SK-N-SH (cell line): ENCODE results near the gene MRPL46. TPM values are rescaled to one million over a fixed set of nuclear protein-coding genes. Genes with fewer than 3 reads are reported as not detected.

Experiments
- CTCF ChIA-PET: fragments of 300-600, 350-600 bp; formaldehyde crosslinking; extraction: SDS; loops from one replicate; lab custom pipeline; 2021; lab: Yijun Ruan, JAX
- POLR2A ChIA-PET: fragments of 350-600 bp; sonication (Branson Sonifier 250); formaldehyde crosslinking; extraction: SDS; loops from one replicate; lab custom pipeline; 2020; ENCODE audit warnings: antibody characterized with exemption, inconsistent platforms; lab: Yijun Ruan, JAX
- DNase-seq: peaks from one replicate; pipeline ENCODE4 v3.0.0; 2012
- H2AFZ ChIP-seq: fragments of 200-600 bp; sonication (generic); 2 replicates; pipeline ENCODE4 v1.8.1; 2016; ENCODE audit warnings: antibody characterized with exemption, mild to moderate bottlenecking, low read depth
- H3F3A ChIP-seq: fragments of 200-600 bp; sonication (generic); replicated peaks from 2 replicates; pipeline ENCODE3; 2016; ENCODE audit warnings: antibody characterized with exemption, mild to moderate bottlenecking; ENCODE audit not compliant: insufficient read depth
- H3K27ac ChIP-seq, 2 experiments: fragments of 200-500 bp in 1 of 2; fragments of 200-600 bp in 1 of 2; sonication (Bioruptor generic) in 1 of 2; sonication (generic), shearing (Covaris generic) in 1 of 2; 2 replicates each; pipeline versions ENCODE4 v1.5.1 to v1.6.1; 2014 to 2016; ENCODE audit warnings: low read depth in 2 of 2, inconsistent platforms in 1 of 2, low read length in 1 of 2, mild to moderate bottlenecking in 1 of 2, mixed read lengths in 1 of 2
- H3K27me3 ChIP-seq: fragments of 200-600 bp; sonication (generic), shearing (Covaris generic); 2 replicates; pipeline ENCODE4 v1.6.1; 2016; ENCODE audit warnings: mixed run types; ENCODE audit not compliant: insufficient read depth
- H3K36me3 ChIP-seq, 2 experiments: fragments of 200-500 bp in 1 of 2; fragments of 200-600 bp in 1 of 2; sonication (Bioruptor generic) in 1 of 2; sonication (generic) in 1 of 2; replicated peaks in 1 of 2; 2 replicates each; pipeline versions ENCODE3 to v1.5.1; 2014 to 2016; ENCODE audit warnings: low read length in 1 of 2, mild to moderate bottlenecking in 1 of 2; ENCODE audit not compliant: insufficient read depth in 2 of 2, control insufficient read depth in 1 of 2
- H3K4me1 ChIP-seq, 2 experiments: fragments of 200-500 bp in 1 of 2; fragments of 200-600 bp in 1 of 2; sonication (Bioruptor generic) in 1 of 2; sonication (generic), shearing (Covaris generic) in 1 of 2; 2 replicates each; pipeline versions ENCODE4 v1.5.1 to v1.6.1; 2014 to 2016; ENCODE audit warnings: low read depth in 1 of 2, low read length in 1 of 2, mixed run types in 1 of 2; ENCODE audit not compliant: insufficient read depth in 2 of 2, control insufficient read depth in 1 of 2
- H3K4me2 ChIP-seq: fragments of 200-600 bp; sonication (generic), shearing (Covaris generic); 2 replicates; pipeline ENCODE4 v1.6.1; 2017; ENCODE audit warnings: mixed run types
- H3K4me3 ChIP-seq, 2 experiments: fragments of 200-500 bp in 1 of 2; fragments of 200-600 bp in 1 of 2; sonication (Bioruptor generic) in 1 of 2; sonication (generic), shearing (Covaris generic) in 1 of 2; 2 replicates each; pipeline versions ENCODE4 v1.5.1 to v1.8.1; 2014 to 2016; ENCODE audit warnings: low read depth in 2 of 2, inconsistent platforms in 1 of 2, low read length in 1 of 2, mild to moderate bottlenecking in 1 of 2, mixed read lengths in 1 of 2, moderate library complexity in 1 of 2
- H3K79me2 ChIP-seq: fragments of 200-600 bp; sonication (generic); 2 replicates; pipeline ENCODE4 v1.8.1; 2017; ENCODE audit warnings: mild to moderate bottlenecking; ENCODE audit not compliant: insufficient read depth
- H3K9ac ChIP-seq: fragments of 200-600 bp; sonication (generic); 2 replicates; pipeline ENCODE4 v1.6.1; 2017; ENCODE audit warnings: mixed run types
- H3K9me2 ChIP-seq: fragments of 200-600 bp; sonication (generic); 2 replicates; pipeline ENCODE4 v1.6.1; 2017; ENCODE audit warnings: mixed run types
- H3K9me3 ChIP-seq: fragments of 200-600 bp; sonication (generic); 2 replicates; pipeline ENCODE4 v1.6.1; 2017; ENCODE audit warnings: mixed run types, mild to moderate bottlenecking, moderate library complexity
- H4K20me1 ChIP-seq: fragments of 200-600 bp; sonication (generic); 2 replicates; pipeline ENCODE4 v1.6.1; 2017; ENCODE audit warnings: mild to moderate bottlenecking, mixed run types; ENCODE audit not compliant: insufficient read depth
- CHD2 ChIP-seq: fragments of 150-350 bp; IDR thresholded peaks from 2 replicates; pipeline ENCODE4 v1.6.1; 2018; ENCODE audit warnings: low read length; ENCODE audit not compliant: partially characterized antibody
- ELF1 ChIP-seq: IDR thresholded peaks from 2 replicates; pipeline ENCODE4 v1.4.0; 2012
- EP300 ChIP-seq, 2 experiments: IDR thresholded peaks; 2 replicates each; pipeline versions ENCODE4 v1.4.0 to v1.6.1; 2012; ENCODE audit warnings: borderline replicate concordance in 1 of 2, low read depth in 1 of 2, low read length in 1 of 2
- EZH2phosphoT487 ChIP-seq: fragments of 200-600 bp; sonication (generic); IDR thresholded peaks from 2 replicates; pipeline ENCODE4 v1.6.1; 2017; ENCODE audit warnings: low read depth, mixed run types, mild to moderate bottlenecking, antibody characterized with exemption, moderate library complexity, borderline replicate concordance
- FOXM1 ChIP-seq: IDR thresholded peaks from 2 replicates; pipeline ENCODE4 v1.4.0; 2012; ENCODE audit warnings: low read depth, mild to moderate bottlenecking
- GABPA ChIP-seq: IDR thresholded peaks from 2 replicates; pipeline ENCODE4 v1.4.0; 2012; ENCODE audit warnings: low read depth, mild to moderate bottlenecking
- GATA2 ChIP-seq: sonication (generic); formaldehyde crosslinking; IDR thresholded peaks from 2 replicates; pipeline ENCODE4 v1.5.0; 2020; ENCODE audit warnings: mild to moderate bottlenecking, missing genetic modification reagents
- JUND ChIP-seq: IDR thresholded peaks from 2 replicates; pipeline ENCODE4 v1.4.0; 2012
- MEF2A ChIP-seq: IDR thresholded peaks from 2 replicates; pipeline ENCODE4 v1.4.0; 2012; ENCODE audit warnings: low read depth, borderline replicate concordance
- NRF1 ChIP-seq: IDR thresholded peaks from 2 replicates; pipeline ENCODE4 v1.6.1; 2012; ENCODE audit warnings: low read depth, mild to moderate bottlenecking, low read length
- POLR2AphosphoS5 ChIP-seq: IDR thresholded peaks from 2 replicates; pipeline ENCODE4 v1.6.1; 2012; ENCODE audit warnings: low read depth, low read length
- RAD21 ChIP-seq: IDR thresholded peaks from 2 replicates; pipeline ENCODE4 v1.6.1; 2012; ENCODE audit warnings: mild to moderate bottlenecking, low read length
- RXRA ChIP-seq: IDR thresholded peaks from 2 replicates; pipeline ENCODE4 v1.4.0; 2012; ENCODE audit warnings: low read depth, mild to moderate bottlenecking, borderline replicate concordance
- SMC3 ChIP-seq: IDR thresholded peaks from 2 replicates; pipeline ENCODE4 v1.6.1; 2012; ENCODE audit warnings: low read depth, low read length, improper control_type of control experiment
- YY1 ChIP-seq: IDR thresholded peaks from 2 replicates; pipeline ENCODE4 v1.4.0; 2012; ENCODE audit warnings: low read depth, mild to moderate bottlenecking
- WGBS: methylation state at CpG from one replicate; pipeline ENCODE4 v1.1.6; 2017; ENCODE audit warnings: low lambda C conversion rate; 5-methylcytosine and 5-hydroxymethylcytosine counted together
- polyA plus RNA-seq, 3 experiments: library from polyadenylated mRNA; depleted of rRNA; stranded (reverse); fragments of >200 nt; gene quantifications; 2 replicates each; pipeline ENCODE4 v1.2.3, GENCODE V29; 2012
- TF ChIP-seq, protein P1 (sequence below): IDR thresholded peaks from 2 replicates; pipeline ENCODE4 v1.4.0; 2012; ENCODE audit warnings: low read depth, borderline replicate concordance
- TF ChIP-seq, protein P2 (sequence below): fragments of 150-350 bp; IDR thresholded peaks from 2 replicates; pipeline ENCODE4 v1.6.1; 2016; ENCODE audit warnings: mild to moderate bottlenecking, low read depth, low read length
- TF ChIP-seq, protein P3 (sequence below): fragments of 200-600 bp; sonication (generic); IDR thresholded peaks from 2 replicates; pipeline ENCODE4 v1.6.1; 2017; ENCODE audit warnings: antibody characterized with exemption, mild to moderate bottlenecking, moderate library complexity
- TF ChIP-seq, protein P4 (sequence below): IDR thresholded peaks from 2 replicates; pipeline ENCODE4; 2012
- TF ChIP-seq, protein P5 (sequence below): fragments of 150-350 bp; IDR thresholded peaks from 2 replicates; pipeline ENCODE4 v1.6.1; 2017; ENCODE audit warnings: antibody characterized with exemption, low read length, low read depth, borderline replicate concordance

Gene MRPL46
- polyA plus RNA-seq, 1 of the 3 experiments (the other 2 are of a cell fraction): 33.8 TPM

DNA sequence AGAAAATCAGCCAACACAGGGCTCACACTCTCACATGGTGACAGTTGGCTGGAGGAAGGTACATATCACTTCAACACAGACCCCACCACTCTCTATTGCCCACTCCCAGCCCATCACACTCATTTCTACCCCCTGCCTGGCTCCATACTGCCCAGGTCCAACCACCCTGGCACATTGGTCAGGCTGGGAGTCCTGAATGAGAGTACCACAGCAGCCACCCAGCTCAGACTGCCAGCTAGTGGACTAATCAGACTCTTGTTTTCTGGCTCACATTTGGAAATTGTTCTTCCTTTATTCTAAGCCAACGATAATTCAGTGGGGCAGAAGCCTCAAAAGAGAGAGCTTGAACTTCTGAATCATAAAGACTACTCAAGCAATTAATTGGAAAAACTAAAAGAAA, 20.0 kb downstream of the MRPL46 start:
- no peak overlapping the region for H3K4me3 ChIP-seq
- WGBS: 48% methylated on average over 1 of the region's 1 CpG
- CTCF ChIA-PET: interaction anchor here (0.6 to 10.3 kb wide), 7 partner anchors 8 to 1758 kb away, joined by 3 to 195 read pairs (median 4); partner anchors contain the start of gene NTRK3
- no peaks in the 10 kb centered on the region; the same call in 1 of the 2 replicates for H3K9me3 ChIP-seq
- POLR2A ChIA-PET: no interaction called here
- DNase-seq: no peak
- H3K79me2 ChIP-seq: no peaks in the 10 kb centered on the region
- H3K9ac ChIP-seq: no peak overlapping the region
- H3K4me1 ChIP-seq: peaks cover 0 to 15% of the 10 kb centered on the region in 2 experiments; a peak in 1 of 4 replicates
- no peaks in the 10 kb centered on the region for H3K27me3 ChIP-seq
- no peak overlapping the region for H3K27ac ChIP-seq
- 0 out of 2 replicates have a peak, but pooled peaks cover 4% of the 10 kb centered on the region for H3K9me2 ChIP-seq
- no peak overlapping the region for H2AFZ ChIP-seq
- no peaks in the 10 kb centered on the region for H3F3A ChIP-seq
- TF ChIP-seq SMC3 (no peak), MEF2A (no peak), RAD21 (no peak), POLR2AphosphoS5 (no peak)
- TF ChIP-seq, protein P1, sequence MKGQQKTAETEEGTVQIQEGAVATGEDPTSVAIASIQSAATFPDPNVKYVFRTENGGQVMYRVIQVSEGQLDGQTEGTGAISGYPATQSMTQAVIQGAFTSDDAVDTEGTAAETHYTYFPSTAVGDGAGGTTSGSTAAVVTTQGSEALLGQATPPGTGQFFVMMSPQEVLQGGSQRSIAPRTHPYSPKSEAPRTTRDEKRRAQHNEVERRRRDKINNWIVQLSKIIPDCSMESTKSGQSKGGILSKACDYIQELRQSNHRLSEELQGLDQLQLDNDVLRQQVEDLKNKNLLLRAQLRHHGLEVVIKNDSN: no peak
- no peaks in the 10 kb centered on the region for H3K36me3 ChIP-seq
- H4K20me1 ChIP-seq: no peaks in the 10 kb centered on the region
- H3K4me2 ChIP-seq: no peak overlapping the region

DNA sequence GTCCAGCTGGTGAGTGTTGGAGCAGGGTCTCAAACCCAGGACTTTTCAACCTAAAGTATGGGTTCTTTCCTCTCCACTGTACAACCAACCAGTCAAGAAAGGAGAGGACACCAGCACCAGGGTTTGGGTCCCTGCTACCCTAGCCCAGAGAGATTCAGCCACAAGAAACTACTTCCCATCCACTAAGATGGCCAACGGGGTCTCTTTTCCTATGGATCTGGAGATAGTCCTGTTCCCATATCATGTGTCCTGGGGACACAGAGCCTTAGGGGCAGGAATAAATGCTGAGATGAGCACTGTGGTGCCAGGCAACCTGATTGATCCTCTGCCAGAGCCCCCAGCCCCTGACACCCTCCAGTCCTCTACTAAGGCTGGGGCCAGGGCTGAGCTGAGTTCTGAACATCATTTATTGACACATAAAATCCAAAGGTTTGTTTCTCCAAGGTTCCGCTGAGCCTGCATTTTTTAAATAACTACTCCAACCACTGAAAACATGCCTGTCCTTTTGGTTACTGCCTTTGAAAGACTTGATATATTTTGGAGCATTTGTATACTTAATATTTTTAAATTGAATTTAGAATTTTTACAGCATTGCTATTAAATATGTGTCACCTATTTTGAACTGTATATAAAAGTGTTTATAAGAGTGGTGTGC, 26.0 kb downstream of the MRPL46 start:
- no peaks in the 10 kb centered on the region for H3K27me3 ChIP-seq
- 0 out of 2 replicates have a peak, but pooled peaks cover 4% of the 10 kb centered on the region for H3K9me2 ChIP-seq
- 45% methylated on average over 2 of the region's 2 CpGs for WGBS
- no peak overlapping the region for H3K27ac ChIP-seq
- POLR2A ChIA-PET: no interaction called here
- H3K9me3 ChIP-seq: no peaks in the 10 kb centered on the region; the same call in 1 of the 2 replicates
- no peak overlapping the region for H3K4me3 ChIP-seq
- no peak for DNase-seq
- no peak overlapping the region for H2AFZ ChIP-seq
- TF ChIP-seq FOXM1 (no peak), JUND (no peak), ELF1 (no peak), EP300 (IDR thresholded peaks at IDR 0.05; ENCODE audit: borderline replicate concordance in 1 of 2, low read depth in 1 of 2, low read length in 1 of 2) (no peak), EZH2phosphoT487 (no peak), NRF1 (no peak), GATA2 (CRISPR knock-in tag) (no peak), SMC3 (no peak), CHD2 (no peak), GABPA (no peak), RXRA (no peak), YY1 (no peak)
- TF ChIP-seq, protein P2, sequence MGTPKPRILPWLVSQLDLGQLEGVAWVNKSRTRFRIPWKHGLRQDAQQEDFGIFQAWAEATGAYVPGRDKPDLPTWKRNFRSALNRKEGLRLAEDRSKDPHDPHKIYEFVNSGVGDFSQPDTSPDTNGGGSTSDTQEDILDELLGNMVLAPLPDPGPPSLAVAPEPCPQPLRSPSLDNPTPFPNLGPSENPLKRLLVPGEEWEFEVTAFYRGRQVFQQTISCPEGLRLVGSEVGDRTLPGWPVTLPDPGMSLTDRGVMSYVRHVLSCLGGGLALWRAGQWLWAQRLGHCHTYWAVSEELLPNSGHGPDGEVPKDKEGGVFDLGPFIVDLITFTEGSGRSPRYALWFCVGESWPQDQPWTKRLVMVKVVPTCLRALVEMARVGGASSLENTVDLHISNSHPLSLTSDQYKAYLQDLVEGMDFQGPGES: no peak
- TF ChIP-seq, protein P3, sequence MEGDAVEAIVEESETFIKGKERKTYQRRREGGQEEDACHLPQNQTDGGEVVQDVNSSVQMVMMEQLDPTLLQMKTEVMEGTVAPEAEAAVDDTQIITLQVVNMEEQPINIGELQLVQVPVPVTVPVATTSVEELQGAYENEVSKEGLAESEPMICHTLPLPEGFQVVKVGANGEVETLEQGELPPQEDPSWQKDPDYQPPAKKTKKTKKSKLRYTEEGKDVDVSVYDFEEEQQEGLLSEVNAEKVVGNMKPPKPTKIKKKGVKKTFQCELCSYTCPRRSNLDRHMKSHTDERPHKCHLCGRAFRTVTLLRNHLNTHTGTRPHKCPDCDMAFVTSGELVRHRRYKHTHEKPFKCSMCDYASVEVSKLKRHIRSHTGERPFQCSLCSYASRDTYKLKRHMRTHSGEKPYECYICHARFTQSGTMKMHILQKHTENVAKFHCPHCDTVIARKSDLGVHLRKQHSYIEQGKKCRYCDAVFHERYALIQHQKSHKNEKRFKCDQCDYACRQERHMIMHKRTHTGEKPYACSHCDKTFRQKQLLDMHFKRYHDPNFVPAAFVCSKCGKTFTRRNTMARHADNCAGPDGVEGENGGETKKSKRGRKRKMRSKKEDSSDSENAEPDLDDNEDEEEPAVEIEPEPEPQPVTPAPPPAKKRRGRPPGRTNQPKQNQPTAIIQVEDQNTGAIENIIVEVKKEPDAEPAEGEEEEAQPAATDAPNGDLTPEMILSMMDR: no peak
- TF ChIP-seq, protein P4, sequence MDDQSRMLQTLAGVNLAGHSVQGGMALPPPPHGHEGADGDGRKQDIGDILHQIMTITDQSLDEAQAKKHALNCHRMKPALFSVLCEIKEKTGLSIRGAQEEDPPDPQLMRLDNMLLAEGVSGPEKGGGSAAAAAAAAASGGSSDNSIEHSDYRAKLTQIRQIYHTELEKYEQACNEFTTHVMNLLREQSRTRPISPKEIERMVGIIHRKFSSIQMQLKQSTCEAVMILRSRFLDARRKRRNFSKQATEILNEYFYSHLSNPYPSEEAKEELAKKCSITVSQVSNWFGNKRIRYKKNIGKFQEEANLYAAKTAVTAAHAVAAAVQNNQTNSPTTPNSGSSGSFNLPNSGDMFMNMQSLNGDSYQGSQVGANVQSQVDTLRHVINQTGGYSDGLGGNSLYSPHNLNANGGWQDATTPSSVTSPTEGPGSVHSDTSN: no peak
- TF ChIP-seq, protein P1: no peak
- TF ChIP-seq, protein P5, sequence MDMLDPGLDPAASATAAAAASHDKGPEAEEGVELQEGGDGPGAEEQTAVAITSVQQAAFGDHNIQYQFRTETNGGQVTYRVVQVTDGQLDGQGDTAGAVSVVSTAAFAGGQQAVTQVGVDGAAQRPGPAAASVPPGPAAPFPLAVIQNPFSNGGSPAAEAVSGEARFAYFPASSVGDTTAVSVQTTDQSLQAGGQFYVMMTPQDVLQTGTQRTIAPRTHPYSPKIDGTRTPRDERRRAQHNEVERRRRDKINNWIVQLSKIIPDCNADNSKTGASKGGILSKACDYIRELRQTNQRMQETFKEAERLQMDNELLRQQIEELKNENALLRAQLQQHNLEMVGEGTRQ: no peak
- no peaks in the 10 kb centered on the region for H3K4me1 ChIP-seq
- H3K9ac ChIP-seq: no peak overlapping the region
- no peaks in the 10 kb centered on the region for H3K36me3 ChIP-seq
- no peaks in the 10 kb centered on the region for H3F3A ChIP-seq
- no peak overlapping the region for H3K4me2 ChIP-seq
- no peaks in the 10 kb centered on the region for H4K20me1 ChIP-seq
- CTCF ChIA-PET: interaction anchor here (1.2 kb wide), 1 partner anchor 14 kb away, joined by 3 read pairs; no protein-coding TSS in a partner anchor
- no peaks in the 10 kb centered on the region for H3K79me2 ChIP-seq
